Stimulated activated CD8-positive, alpha-beta memory T cell treated with anti-CD3 and anti-CD28 coated beads, Interleukin-15, amount 100 ng/mL, for 1 hour (primary cell): ENCODE results near the gene LYZ.

Experiments
- DNase-seq: peaks from one replicate; pipeline ENCODE4 v3.0.0-alpha.2; 2020; ENCODE audit warnings: low read depth

LYZ gene

GRCh38 chr12:69338936-69339335, 9.2 kb upstream of the LYZ start:
- no peak for DNase-seq

- no peak for DNase-seq
Measured at GRCh38 chr12:69339999-69340398, 8.2 kb upstream of the LYZ start.

GRCh38 chr12:69341328-69341727, 6.9 kb upstream of the LYZ start:
- no peak for DNase-seq

- DNase-seq = no peak
Measured at GRCh38 chr12:69342421-69342820, 5.8 kb upstream of the LYZ start.

GRCh38 chr12:69343357-69343756, 4.8 kb upstream of the LYZ start:
- DNase-seq = no peak

- DNase-seq = no peak
Measured at GRCh38 chr12:69343885-69344612, 4.1 kb upstream of the LYZ start.

- no peak for DNase-seq
Measured at GRCh38 chr12:69345077-69345476, 3.1 kb upstream of the LYZ start.

GRCh38 chr12:69345742-69346141, 2.4 kb upstream of the LYZ start:
- no peak for DNase-seq

GRCh38 chr12:69350002-69350626, 1.9 kb downstream of the LYZ start:
- DNase-seq = no peak

GRCh38 chr12:69350777-69351176, 2.6 kb downstream of the LYZ start:
- no peak for DNase-seq

- no peak for DNase-seq
Measured at GRCh38 chr12:69351462-69352236, 3.5 kb downstream of the LYZ start.

GRCh38 chr12:69352904-69353303, 4.7 kb downstream of the LYZ start:
- DNase-seq = no peak

GRCh38 chr12:69354172-69354555, 6.0 kb downstream of the LYZ start:
- no peak for DNase-seq

GRCh38 chr12:69354556-69355187, 6.5 kb downstream of the LYZ start:
- no peak for DNase-seq

GRCh38 chr12:69355363-69356028, 7.3 kb downstream of the LYZ start:
- DNase-seq = no peak

GRCh38 chr12:69359531-69360347, 11.6 kb downstream of the LYZ start, which contains the start of gene YEATS4:
Gene YEATS4 (plus strand): TSS chr12:69359743. CDS start chr12:69359973, 230 bp downstream.
- peak; percentile 67 for DNase-seq

GRCh38 chr12:69360348-69360672, 12.1 kb downstream of the LYZ start:
- no peak for DNase-seq

- no peak for DNase-seq
Measured at GRCh38 chr12:69366796-69367195, 18.6 kb downstream of the LYZ start.

- DNase-seq = no peak
Measured at GRCh38 chr12:69368171-69368570, 20.0 kb downstream of the LYZ start.

- DNase-seq = no peak
Measured at GRCh38 chr12:69383074-69383473, 34.9 kb downstream of the LYZ start.

- no peak for DNase-seq
Measured at GRCh38 chr12:69385038-69385437, 36.9 kb downstream of the LYZ start.
